ENCODE data around the gene DGKZ.
"Not testable (repeated sequence)": the region's sequence is repeated elsewhere in the genome, so short reads cannot be mapped to it uniquely, and the experiment has no call there.

The DGKZ gene

DNA sequence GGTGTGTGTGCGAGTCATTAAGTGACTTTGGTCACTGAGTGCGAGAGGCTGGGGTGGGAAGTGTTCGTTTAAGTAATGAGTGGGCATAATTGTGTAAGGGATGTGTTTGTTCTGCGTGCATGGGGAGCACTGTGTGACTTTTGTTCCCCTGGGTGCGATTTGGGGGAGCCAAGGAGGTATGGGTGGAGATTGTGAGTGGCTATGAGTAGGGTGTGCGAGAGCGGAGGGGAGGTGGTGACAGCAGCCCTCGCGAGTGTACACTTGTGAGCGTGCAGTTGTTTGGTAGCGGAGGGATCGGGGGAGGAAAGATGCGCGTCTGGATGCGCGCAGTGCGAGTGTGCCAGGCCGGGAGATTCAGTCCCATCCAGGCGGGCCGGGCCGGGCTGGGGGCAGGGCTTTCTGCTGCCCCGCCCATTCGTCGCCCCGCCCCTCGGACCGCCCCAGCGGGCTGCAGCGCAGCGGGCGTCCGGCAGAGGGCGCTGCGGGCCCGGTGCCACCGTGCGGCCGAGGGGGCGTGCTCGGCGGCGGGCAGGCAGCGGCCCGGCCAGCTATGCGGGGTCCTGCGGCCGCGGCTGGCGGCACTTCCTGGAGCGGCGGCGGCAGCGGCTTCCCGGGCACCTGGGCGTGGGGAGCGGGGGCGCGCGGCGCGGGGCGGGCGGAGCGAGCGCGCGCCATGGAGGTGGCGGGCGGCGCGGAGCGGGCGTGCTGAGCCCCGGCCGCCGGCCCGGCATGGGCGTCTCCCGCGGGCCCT lies at the start of gene DGKZ:
TSS of gene DGKZ (plus strand) at position 578 of the 751 bp plus-strand sequence. CDS start 197 bp downstream, outside the sequence.
- POLR2A ChIA-PET: interaction anchor here (1.0 to 2.1 kb wide), 2 partner anchors 17 to 104 kb away, joined by 3 to 10 read pairs; no protein-coding TSS in a partner anchor
- CTCF ChIA-PET: interaction anchor here (0.7 to 2.6 kb wide), 4 partner anchors 8 to 45 kb away, joined by 3 to 10 read pairs (median 4); partner anchors contain the start of gene CHRM4
- DNase-seq (ENCODE audit: extremely low spot score): peak; percentile 98
- TF ChIP-seq FOXM1 (IDR thresholded peaks at IDR 0.05; ENCODE audit: borderline replicate concordance) (peak; percentile 37; the same call in 1 of the 2 replicates), HDGF (IDR thresholded peaks at IDR 0.05; ENCODE audit: borderline replicate concordance) (no peak), ARNT (IDR thresholded peaks at IDR 0.05) (peak; percentile 70)

DNA sequence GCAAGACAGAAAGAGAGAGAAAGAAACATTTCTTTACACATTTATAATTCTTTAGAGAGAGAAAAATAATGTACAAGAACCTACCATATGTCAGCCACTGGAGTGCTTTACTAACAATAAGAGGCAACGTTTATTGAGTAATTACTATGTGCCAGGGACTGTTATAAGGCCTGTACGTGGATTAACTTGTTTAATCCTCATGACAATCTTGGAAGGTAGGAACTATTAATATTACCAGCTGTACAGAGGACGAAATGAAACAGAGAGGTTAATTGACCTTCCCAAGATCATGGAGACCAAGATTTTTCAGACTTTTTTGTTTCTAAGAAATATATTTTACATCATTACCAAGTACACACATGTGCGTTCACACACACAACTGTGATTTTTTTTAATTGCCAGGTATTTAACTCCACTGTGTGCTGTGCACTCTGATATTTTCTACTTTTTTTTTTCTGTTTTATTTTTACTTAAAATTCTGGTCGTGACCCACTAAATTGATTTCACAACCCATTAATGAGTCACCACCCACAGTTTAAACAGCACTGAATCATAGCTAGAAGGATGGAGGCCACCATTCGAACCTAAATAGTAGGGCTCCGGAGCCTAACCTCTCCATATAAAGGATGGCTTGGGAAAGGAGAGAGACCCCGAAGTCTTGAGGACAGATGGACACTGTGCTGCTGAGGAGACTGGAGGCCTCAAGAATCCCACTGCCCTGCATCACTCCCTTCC lies 48.4 kb upstream of the DGKZ start:
- no peak for TF ChIP-seq NFRKB (IDR thresholded peaks at IDR 0.05)
- TF ChIP-seq L3MBTL2 (conservative IDR thresholded peaks at IDR 0.05): no peak
- TF ChIP-seq LEF1 (IDR thresholded peaks at IDR 0.05; ENCODE audit: borderline replicate concordance): no peak
- TF ChIP-seq TARDBP (IDR thresholded peaks at IDR 0.05): no peak
- TF ChIP-seq SP1 (IDR thresholded peaks at IDR 0.05): no peak
- no peak for TF ChIP-seq FOXM1 (IDR thresholded peaks at IDR 0.05; ENCODE audit: borderline replicate concordance)
- TF ChIP-seq BHLHE40 (IDR thresholded peaks at IDR 0.05; ENCODE audit: borderline replicate concordance): no peak
- no peak for TF ChIP-seq SUZ12 (IDR thresholded peaks at IDR 0.05)
- no peak for TF ChIP-seq ARNT (IDR thresholded peaks at IDR 0.05)
- no peak for TF ChIP-seq ZNF384 (IDR thresholded peaks at IDR 0.05)
- no peak for TF ChIP-seq CTBP1 (IDR thresholded peaks at IDR 0.05; ENCODE audit: borderline replicate concordance)
- TF ChIP-seq ELF4 (IDR thresholded peaks at IDR 0.05): no peak
- TF ChIP-seq, protein P1, sequence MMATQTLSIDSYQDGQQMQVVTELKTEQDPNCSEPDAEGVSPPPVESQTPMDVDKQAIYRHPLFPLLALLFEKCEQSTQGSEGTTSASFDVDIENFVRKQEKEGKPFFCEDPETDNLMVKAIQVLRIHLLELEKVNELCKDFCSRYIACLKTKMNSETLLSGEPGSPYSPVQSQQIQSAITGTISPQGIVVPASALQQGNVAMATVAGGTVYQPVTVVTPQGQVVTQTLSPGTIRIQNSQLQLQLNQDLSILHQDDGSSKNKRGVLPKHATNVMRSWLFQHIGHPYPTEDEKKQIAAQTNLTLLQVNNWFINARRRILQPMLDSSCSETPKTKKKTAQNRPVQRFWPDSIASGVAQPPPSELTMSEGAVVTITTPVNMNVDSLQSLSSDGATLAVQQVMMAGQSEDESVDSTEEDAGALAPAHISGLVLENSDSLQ (IDR thresholded peaks at IDR 0.05): no peak
- no peak for TF ChIP-seq FOXK2 (IDR thresholded peaks at IDR 0.05)
- no peak for TF ChIP-seq FOXA1 (IDR thresholded peaks at IDR 0.05)
- TF ChIP-seq HDGF (IDR thresholded peaks at IDR 0.05; ENCODE audit: borderline replicate concordance): no peak
- ChIA-PET CTCF (interaction anchor here (1.1 to 4.7 kb wide), 2 partner anchors 9 kb away, joined by 6 to 41 read pairs; no protein-coding TSS in a partner anchor), POLR2A (interaction anchor here (1.2 kb wide), 1 partner anchor 20 kb away, joined by 3 read pairs; no protein-coding TSS in a partner anchor)
- DNase-seq (ENCODE audit: extremely low spot score): no peak

DNA sequence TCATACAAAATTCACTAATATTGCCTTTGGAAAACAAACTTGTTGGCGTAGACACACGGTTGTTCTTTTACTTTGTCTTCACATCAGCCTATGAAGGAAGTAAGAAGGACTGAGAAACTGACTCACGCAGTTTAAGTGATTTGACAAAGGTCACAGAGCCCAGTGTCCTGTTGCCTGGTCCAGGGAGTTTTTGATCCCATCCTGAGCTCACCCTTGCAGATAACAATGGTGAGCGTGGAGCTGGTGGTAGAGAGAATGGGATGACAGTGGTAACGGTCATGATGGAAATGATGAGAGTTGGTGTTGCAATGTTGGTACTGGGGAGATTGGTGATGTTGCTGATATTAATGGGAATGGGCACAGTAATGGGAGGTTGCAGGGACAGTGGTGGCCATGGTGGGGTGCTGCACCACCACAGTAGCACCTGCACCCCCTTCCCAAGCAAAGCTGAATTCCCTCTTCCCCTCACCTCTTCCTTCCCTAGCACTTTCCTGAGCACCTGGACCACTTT lies 47.8 kb upstream of the DGKZ start:
- ChIA-PET CTCF (interaction anchor here (1.1 kb wide), 1 partner anchor 8 kb away, joined by 6 read pairs; no protein-coding TSS in a partner anchor), POLR2A (interaction anchor here (1.2 kb wide), 1 partner anchor 21 kb away, joined by 3 read pairs; no protein-coding TSS in a partner anchor)
- DNase-seq (ENCODE audit: extremely low spot score): no peak
- TF ChIP-seq ELF4 (IDR thresholded peaks at IDR 0.05) (no peak), ZNF384 (IDR thresholded peaks at IDR 0.05) (no peak)

DNA sequence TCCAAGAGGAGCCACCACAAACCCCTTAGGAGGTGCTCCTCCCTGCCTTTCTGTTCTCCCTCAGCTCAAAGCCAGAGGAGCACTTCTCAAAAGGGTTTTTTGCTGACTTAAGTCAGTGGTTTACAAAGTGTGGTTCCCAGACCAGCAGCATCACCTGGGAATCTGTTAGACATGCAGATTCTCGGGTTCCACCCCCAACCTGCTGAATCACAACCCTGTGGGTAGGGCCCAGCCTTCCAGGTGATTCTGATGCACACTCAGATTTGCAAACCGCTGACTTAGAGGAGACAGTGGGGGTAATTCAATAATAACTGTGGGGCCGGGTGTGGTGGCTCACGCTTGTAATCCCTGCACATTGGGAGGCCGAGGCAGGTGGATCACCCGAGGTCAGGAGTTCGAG lies 47.0 kb upstream of the DGKZ start:
- POLR2A ChIA-PET: interaction anchor here (1.0 to 1.2 kb wide), 2 partner anchors 22 to 57 kb away, joined by 3 to 4 read pairs; no protein-coding TSS in a partner anchor
- TF ChIP-seq BHLHE40 (IDR thresholded peaks at IDR 0.05; ENCODE audit: borderline replicate concordance): no peak
- no peak for TF ChIP-seq HDGF (IDR thresholded peaks at IDR 0.05; ENCODE audit: borderline replicate concordance)
- TF ChIP-seq SP1 (IDR thresholded peaks at IDR 0.05): no peak
- TF ChIP-seq ZNF384 (IDR thresholded peaks at IDR 0.05): no peak
- TF ChIP-seq LEF1 (IDR thresholded peaks at IDR 0.05; ENCODE audit: borderline replicate concordance): no peak
- no peak for TF ChIP-seq FOXK2 (IDR thresholded peaks at IDR 0.05)
- no peak for TF ChIP-seq FOXM1 (IDR thresholded peaks at IDR 0.05; ENCODE audit: borderline replicate concordance)
- TF ChIP-seq ELF4 (IDR thresholded peaks at IDR 0.05): no peak
- no peak for TF ChIP-seq SUZ12 (IDR thresholded peaks at IDR 0.05)
- no peak for TF ChIP-seq TARDBP (IDR thresholded peaks at IDR 0.05)
- TF ChIP-seq FOXA1 (IDR thresholded peaks at IDR 0.05): no peak
- no peak for TF ChIP-seq CTBP1 (IDR thresholded peaks at IDR 0.05; ENCODE audit: borderline replicate concordance)
- TF ChIP-seq ARNT (IDR thresholded peaks at IDR 0.05): no peak
- TF ChIP-seq, protein P1 (IDR thresholded peaks at IDR 0.05): no peak
- DNase-seq (ENCODE audit: extremely low spot score): no peak
- CTCF ChIA-PET: interaction anchor here (1.1 kb wide), 1 partner anchor 8 kb away, joined by 6 read pairs; no protein-coding TSS in a partner anchor

GRCh38 chr11:46302866-46303265 lies 44.4 kb upstream of the DGKZ start:
- DNase-seq (ENCODE audit: extremely low spot score): no peak
- TF ChIP-seq L3MBTL2 (conservative IDR thresholded peaks at IDR 0.05) (no peak), ARNT (IDR thresholded peaks at IDR 0.05) (no peak), NFRKB (IDR thresholded peaks at IDR 0.05) (no peak), CTBP1 (IDR thresholded peaks at IDR 0.05; ENCODE audit: borderline replicate concordance) (no peak), SUZ12 (IDR thresholded peaks at IDR 0.05) (no peak), FOXA1 (IDR thresholded peaks at IDR 0.05) (no peak), LEF1 (IDR thresholded peaks at IDR 0.05; ENCODE audit: borderline replicate concordance) (no peak), BHLHE40 (IDR thresholded peaks at IDR 0.05; ENCODE audit: borderline replicate concordance) (no peak), TARDBP (IDR thresholded peaks at IDR 0.05) (no peak), FOXK2 (IDR thresholded peaks at IDR 0.05) (no peak)
- TF ChIP-seq, protein P1 (IDR thresholded peaks at IDR 0.05): no peak
- POLR2A ChIA-PET: no interaction called here
- CTCF ChIA-PET: interaction anchor here (1.1 kb wide), 1 partner anchor 63 kb away, joined by 4 read pairs; no protein-coding TSS in a partner anchor

DNA sequence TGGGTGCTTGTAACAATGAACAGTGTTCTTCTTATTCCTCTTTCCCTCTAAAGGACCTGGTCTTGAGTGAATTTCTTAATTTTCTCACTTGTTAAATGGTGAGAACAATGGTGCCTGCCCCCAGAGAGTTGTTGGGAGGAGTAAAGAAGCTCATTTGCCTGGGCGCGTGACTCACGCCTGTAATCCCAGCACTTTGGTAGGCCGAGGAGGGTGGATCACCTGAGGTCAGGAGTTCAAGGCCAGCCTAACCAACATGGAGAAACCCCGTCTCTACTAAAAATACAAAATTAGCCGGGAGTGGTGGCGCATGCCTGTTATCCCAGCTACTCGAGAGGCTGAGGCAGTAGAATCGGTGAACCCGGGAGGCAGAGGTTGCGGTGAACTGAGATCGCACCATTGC lies 43.2 kb upstream of the DGKZ start:
- DNase-seq (ENCODE audit: extremely low spot score): not testable (repeated sequence)
- ChIA-PET POLR2A (interaction anchor here (1.0 to 1.4 kb wide), 2 partner anchors 8 to 61 kb away, joined by 4 to 5 read pairs; no protein-coding TSS in a partner anchor), CTCF (interaction anchor here (0.7 to 1.4 kb wide), 2 partner anchors 8 to 64 kb away, joined by 3 to 5 read pairs; no protein-coding TSS in a partner anchor)

Data from HEK293T (cell line).